Astrocyte of the hippocampus (primary cell): ENCODE results near the gene LAMC3.
"Not testable (repeated sequence)": the region's sequence is repeated elsewhere in the genome, so short reads cannot be mapped to it uniquely, and the experiment has no call there.

Source experiments
- DNase-seq: peaks from one replicate; pipeline ENCODE4 v3.0.0; 2011; ENCODE audit warnings: low read depth, low spot score

Gene LAMC3

GRCh38 chr9:130991778-130992681 is 16.9 kb upstream of the LAMC3 start:
- no peak for DNase-seq

- no peak for DNase-seq
These were observed 16.3 kb upstream of the LAMC3 start for GRCh38 chr9:130992682-130993032.

- DNase-seq, result no peak
These were observed 15.5 kb upstream of the LAMC3 start for GRCh38 chr9:130993303-130994030.

GRCh38 chr9:130994135-130995085 is 14.6 kb upstream of the LAMC3 start:
- DNase-seq, result peak; percentile 45

GRCh38 chr9:130995086-130996011 is 13.6 kb upstream of the LAMC3 start:
- peak; percentile 69 for DNase-seq

GRCh38 chr9:130996205-130996604 is 12.8 kb upstream of the LAMC3 start:
- no peak for DNase-seq

GRCh38 chr9:130996676-130997394 is 12.1 kb upstream of the LAMC3 start:
- DNase-seq, result no peak

GRCh38 chr9:130997395-130997684 is 11.6 kb upstream of the LAMC3 start:
- DNase-seq, result no peak

- DNase-seq, result peak; percentile 86
These were observed 10.9 kb upstream of the LAMC3 start for GRCh38 chr9:130997925-130998596.

GRCh38 chr9:130998597-130999244 is 10.3 kb upstream of the LAMC3 start:
- DNase-seq, result no peak

- DNase-seq, result no peak
These were observed 9.7 kb upstream of the LAMC3 start for GRCh38 chr9:130999245-130999623.

GRCh38 chr9:131000526-131000925 is 8.4 kb upstream of the LAMC3 start:
- not testable (repeated sequence) for DNase-seq

- no peak for DNase-seq
These were observed 8.0 kb upstream of the LAMC3 start for GRCh38 chr9:131001021-131001420.

- no peak for DNase-seq
These were observed 7.0 kb upstream of the LAMC3 start for GRCh38 chr9:131001990-131002389.

GRCh38 chr9:131006601-131007000 is 2.4 kb upstream of the LAMC3 start:
- DNase-seq, result peak; percentile 38

GRCh38 chr9:131008086-131008485 is 888 bp upstream of the LAMC3 start:
- no peak for DNase-seq

GRCh38 chr9:131008563-131008908 is 438 bp upstream of the LAMC3 start:
- no peak for DNase-seq

- no peak for DNase-seq
These were observed 1.7 kb downstream of the LAMC3 start for GRCh38 chr9:131010482-131011273.
